GM12892 (cell line): Measurements from ENCODE around the gene MAP3K7.

Experiments
- DNase-seq: peaks from one replicate; pipeline ENCODE4 v3.0.0; 2011; ENCODE audit not compliant: insufficient read length
- FAIRE-seq: peaks from 2 replicates; lab custom pipeline; 2011; peaks lifted over from hg19 to GRCh38; lab: Jason Lieb, UNC
- POLR2A ChIP-seq: IDR thresholded peaks from 2 replicates; pipeline ENCODE4 v1.6.1; 2011; ENCODE audit warnings: low read depth, low read length, control low read depth
- POLR2AphosphoS5 ChIP-seq: IDR thresholded peaks from 2 replicates; pipeline ENCODE4 v1.6.1; 2011; ENCODE audit warnings: low read depth, low read length, control low read depth
- TAF1 ChIP-seq: IDR thresholded peaks from 2 replicates; pipeline ENCODE4 v1.6.1; 2011; ENCODE audit warnings: low read depth, mild to moderate bottlenecking, control low read depth, low read length, borderline replicate concordance

Gene MAP3K7

GRCh38 chr6:90598192-90598951, 11.5 kb upstream of the MAP3K7 start:
- no peak for DNase-seq
- TF ChIP-seq POLR2AphosphoS5 (no peak), TAF1 (no peak), POLR2A (no peak)
- no peak for FAIRE-seq

DNA sequence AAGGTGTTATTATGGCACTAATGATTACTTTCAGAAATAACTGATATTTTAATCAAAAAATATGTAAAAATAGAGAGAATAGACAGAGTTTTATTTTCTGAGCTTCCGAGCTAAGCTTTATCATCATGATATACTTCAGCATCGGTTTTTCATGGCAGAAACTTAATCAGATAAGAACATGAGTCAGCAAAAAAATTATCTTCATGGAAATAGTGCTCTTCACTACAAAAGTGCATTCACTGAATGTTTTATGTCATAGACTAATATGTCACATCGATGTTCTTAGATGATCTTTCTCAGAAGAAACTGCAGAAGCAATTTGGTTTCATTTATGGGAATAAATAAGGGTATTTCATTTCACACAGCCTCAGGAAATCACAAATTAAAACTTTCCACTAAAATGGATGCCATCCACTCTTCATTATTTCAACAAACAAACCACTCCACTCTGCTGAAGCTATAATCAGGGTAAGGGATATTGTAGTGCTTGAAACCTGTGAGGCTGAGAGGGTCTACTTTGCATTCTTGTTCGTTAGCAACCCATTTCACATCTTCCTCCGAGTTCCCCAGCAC, 10.2 kb upstream of the MAP3K7 start:
- DNase-seq = no peak
- no peak for TF ChIP-seq TAF1
- TF ChIP-seq POLR2A = no peak
- TF ChIP-seq POLR2AphosphoS5 = no peak
- FAIRE-seq = no peak

DNA sequence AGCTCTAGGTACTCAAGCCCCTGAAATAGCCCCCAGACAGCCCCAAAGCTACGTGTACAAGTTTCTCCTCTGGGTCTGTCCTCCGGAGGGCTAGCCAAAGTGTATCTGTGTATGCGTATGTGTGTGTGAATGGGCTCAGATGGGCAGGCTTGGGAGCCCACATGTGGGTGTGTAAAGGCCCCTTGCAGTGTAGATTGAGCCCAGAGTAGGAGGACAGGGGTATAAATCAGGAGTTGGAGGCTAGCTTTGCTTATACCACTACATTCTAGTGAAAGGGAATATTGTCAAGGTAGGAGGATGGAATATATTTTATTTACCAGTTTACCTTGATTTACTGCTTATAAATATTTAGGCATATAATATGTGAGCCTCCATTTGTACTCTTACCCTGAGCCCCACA, 9.0 kb upstream of the MAP3K7 start:
- DNase-seq (no peak), FAIRE-seq (no peak)
- TF ChIP-seq POLR2A (no peak), TAF1 (no peak), POLR2AphosphoS5 (no peak)

GRCh38 chr6:90586546-90586835, 381 bp downstream of the MAP3K7 start:
- FAIRE-seq (no peak), DNase-seq (no peak)
- TF ChIP-seq POLR2AphosphoS5 = no peak
- no peak for TF ChIP-seq TAF1
- TF ChIP-seq POLR2A = no peak

DNA sequence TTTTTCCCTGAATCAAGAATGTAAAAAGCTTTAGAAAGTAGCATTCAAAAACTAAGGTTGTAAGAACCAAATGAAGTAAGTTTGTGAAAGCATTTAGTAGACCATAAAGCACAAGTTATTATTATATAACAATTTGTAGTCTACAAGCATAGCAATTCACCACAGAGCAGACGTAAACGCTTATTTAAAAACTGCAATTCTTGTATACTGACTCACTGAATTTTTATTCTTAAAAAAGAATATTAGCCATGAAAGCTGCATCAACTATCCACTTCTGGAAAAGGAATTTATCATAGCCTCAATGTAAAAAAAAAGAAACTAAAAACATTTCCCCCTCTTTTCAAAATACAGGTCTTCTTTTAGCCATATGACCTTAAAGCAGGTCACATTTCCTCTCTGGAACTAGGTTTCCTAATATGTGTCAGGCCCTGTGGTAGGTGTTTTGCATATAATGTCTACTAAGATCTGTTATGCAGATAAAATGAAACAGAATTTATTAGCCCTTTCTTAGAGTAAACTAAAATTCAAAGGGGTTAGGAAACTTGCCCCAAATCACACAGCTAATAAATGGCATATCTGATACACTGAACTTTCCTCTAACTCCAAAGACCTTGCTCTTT, 2.1 kb downstream of the MAP3K7 start:
- DNase-seq (no peak), FAIRE-seq (peak; percentile 9)
- TF ChIP-seq POLR2AphosphoS5 (no peak), TAF1 (no peak), POLR2A (no peak)

GRCh38 chr6:90583836-90584481, 2.9 kb downstream of the MAP3K7 start:
- TF ChIP-seq POLR2AphosphoS5 (no peak), POLR2A (no peak), TAF1 (no peak)
- no peak for DNase-seq
- FAIRE-seq = no peak

GRCh38 chr6:90583179-90583835, 3.6 kb downstream of the MAP3K7 start:
- DNase-seq (no peak), FAIRE-seq (no peak)
- TF ChIP-seq POLR2A = no peak
- TF ChIP-seq POLR2AphosphoS5 = no peak
- TF ChIP-seq TAF1 = no peak

- DNase-seq (no peak), FAIRE-seq (no peak)
- TF ChIP-seq POLR2AphosphoS5 = no peak
- TF ChIP-seq POLR2A = no peak
- no peak for TF ChIP-seq TAF1
Observed at GRCh38 chr6:90581146-90581545, 5.7 kb downstream of the MAP3K7 start.

DNA sequence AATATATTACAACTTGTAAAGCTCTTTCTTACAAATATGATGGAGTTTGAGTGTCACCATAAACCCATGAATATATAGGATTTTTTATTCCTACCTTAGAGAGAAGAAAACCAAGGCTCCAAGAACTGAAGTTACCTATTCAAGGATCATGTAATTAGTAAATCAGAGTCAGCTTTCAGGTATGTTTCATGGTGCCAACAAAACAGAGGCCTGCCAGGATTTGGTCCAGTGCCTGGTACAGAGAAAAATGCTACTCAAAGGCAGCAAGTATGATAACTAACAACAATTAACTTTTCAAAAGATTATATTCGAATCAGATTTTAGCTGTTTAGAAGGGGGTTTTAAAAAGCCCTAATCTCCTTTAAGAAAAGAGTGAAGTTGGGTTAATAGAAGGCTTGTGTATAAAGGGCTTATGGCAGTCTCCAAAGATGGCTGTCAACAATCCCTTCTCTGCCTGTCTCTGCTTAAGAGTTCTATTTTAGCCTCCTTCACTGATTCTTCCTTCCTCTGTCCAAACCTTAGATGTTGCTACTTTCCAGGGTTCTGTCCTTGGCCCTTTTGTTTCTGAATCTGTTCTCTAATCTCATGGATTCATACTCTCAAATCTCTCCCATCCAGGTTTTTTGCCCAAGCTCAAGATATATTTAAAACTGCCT, 7.8 kb downstream of the MAP3K7 start:
- TF ChIP-seq POLR2A (no peak), POLR2AphosphoS5 (no peak), TAF1 (no peak)
- FAIRE-seq (no peak), DNase-seq (no peak)

DNA sequence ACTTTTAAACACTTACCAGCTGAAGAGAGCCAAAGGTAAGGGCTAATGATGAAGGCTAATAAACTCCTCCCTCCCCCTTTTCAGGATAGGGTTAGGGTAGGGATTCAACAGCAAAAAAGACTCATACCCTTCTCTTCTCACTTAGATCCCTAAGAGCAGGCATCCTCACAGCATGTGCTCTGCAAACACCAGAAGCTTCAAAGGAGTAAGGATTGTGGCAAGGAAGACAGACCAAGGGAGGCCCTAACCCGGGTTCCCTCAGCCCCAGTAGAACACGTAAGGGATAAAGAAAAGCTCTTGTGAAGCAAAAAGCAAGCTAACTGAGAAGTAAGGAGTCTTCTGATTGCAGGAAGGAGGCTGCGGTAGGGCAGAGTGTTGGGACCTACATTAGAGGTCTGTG, 11.6 kb downstream of the MAP3K7 start:
- no peak for TF ChIP-seq POLR2AphosphoS5
- TF ChIP-seq POLR2A = no peak
- TF ChIP-seq TAF1 = no peak
- no peak for DNase-seq

DNA sequence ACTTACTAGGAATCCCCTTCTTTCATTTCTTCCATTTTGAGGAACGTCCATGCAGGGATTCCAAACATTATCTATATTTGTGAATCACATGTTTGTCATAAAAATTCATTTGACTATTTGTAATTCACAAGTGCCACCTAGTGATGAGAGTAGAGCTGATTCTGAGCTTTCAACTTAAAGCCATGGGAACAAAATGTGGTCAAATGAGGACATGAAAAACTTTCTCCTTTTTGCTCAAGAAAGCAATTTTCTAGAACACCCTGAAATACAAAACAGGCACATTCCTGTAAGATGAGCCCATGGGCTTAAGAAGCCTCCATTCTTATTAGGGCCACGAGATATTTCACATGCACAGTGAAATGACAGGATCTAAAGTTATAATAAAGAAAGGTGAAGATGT, 12.3 kb downstream of the MAP3K7 start:
- no peak for FAIRE-seq

More for the DNA sequence above, 11.6 kb downstream of the MAP3K7 start:
- FAIRE-seq = no peak

GRCh38 chr6:90573624-90574023, 13.2 kb downstream of the MAP3K7 start:
- no peak for FAIRE-seq
- TF ChIP-seq TAF1 (no peak), POLR2AphosphoS5 (no peak), POLR2A (no peak)
- no peak for DNase-seq

More for the DNA sequence above, 12.3 kb downstream of the MAP3K7 start:
- no peak for DNase-seq
- TF ChIP-seq POLR2AphosphoS5 = no peak
